SK-N-SH (cell line): ENCODE data around the gene CRYM. TPM values are rescaled to one million over a fixed set of nuclear protein-coding genes. Genes with fewer than 3 reads are reported as not detected.
"Not testable (repeated sequence)": the region's sequence is repeated elsewhere in the genome, so short reads cannot be mapped to it uniquely, and the experiment has no call there.

Source experiments
- CTCF ChIA-PET: fragments of 300-600, 350-600 bp; formaldehyde crosslinking; extraction: SDS; loops from one replicate; lab custom pipeline; 2021; lab: Yijun Ruan, JAX
- POLR2A ChIA-PET: fragments of 350-600 bp; sonication (Branson Sonifier 250); formaldehyde crosslinking; extraction: SDS; loops from one replicate; lab custom pipeline; 2020; ENCODE audit warnings: antibody characterized with exemption, inconsistent platforms; lab: Yijun Ruan, JAX
- DNase-seq: peaks from one replicate; pipeline ENCODE4 v3.0.0; 2012
- H2AFZ ChIP-seq: fragments of 200-600 bp; sonication (generic); 2 replicates; pipeline ENCODE4 v1.8.1; 2016; ENCODE audit warnings: antibody characterized with exemption, mild to moderate bottlenecking, low read depth
- H3F3A ChIP-seq: fragments of 200-600 bp; sonication (generic); replicated peaks from 2 replicates; pipeline ENCODE3; 2016; ENCODE audit warnings: antibody characterized with exemption, mild to moderate bottlenecking; ENCODE audit not compliant: insufficient read depth
- H3K27ac ChIP-seq, 2 experiments: fragments of 200-500 bp in 1 of 2; fragments of 200-600 bp in 1 of 2; sonication (Bioruptor generic) in 1 of 2; sonication (generic), shearing (Covaris generic) in 1 of 2; 2 replicates each; pipeline versions ENCODE4 v1.5.1 to v1.6.1; 2014 to 2016; ENCODE audit warnings: low read depth in 2 of 2, inconsistent platforms in 1 of 2, low read length in 1 of 2, mild to moderate bottlenecking in 1 of 2, mixed read lengths in 1 of 2
- H3K27me3 ChIP-seq: fragments of 200-600 bp; sonication (generic), shearing (Covaris generic); 2 replicates; pipeline ENCODE4 v1.6.1; 2016; ENCODE audit warnings: mixed run types; ENCODE audit not compliant: insufficient read depth
- H3K36me3 ChIP-seq, 2 experiments: fragments of 200-500 bp in 1 of 2; fragments of 200-600 bp in 1 of 2; sonication (Bioruptor generic) in 1 of 2; sonication (generic) in 1 of 2; replicated peaks in 1 of 2; 2 replicates each; pipeline versions ENCODE3 to v1.5.1; 2014 to 2016; ENCODE audit warnings: low read length in 1 of 2, mild to moderate bottlenecking in 1 of 2; ENCODE audit not compliant: insufficient read depth in 2 of 2, control insufficient read depth in 1 of 2
- H3K4me1 ChIP-seq, 2 experiments: fragments of 200-500 bp in 1 of 2; fragments of 200-600 bp in 1 of 2; sonication (Bioruptor generic) in 1 of 2; sonication (generic), shearing (Covaris generic) in 1 of 2; 2 replicates each; pipeline versions ENCODE4 v1.5.1 to v1.6.1; 2014 to 2016; ENCODE audit warnings: low read depth in 1 of 2, low read length in 1 of 2, mixed run types in 1 of 2; ENCODE audit not compliant: insufficient read depth in 2 of 2, control insufficient read depth in 1 of 2
- H3K4me2 ChIP-seq: fragments of 200-600 bp; sonication (generic), shearing (Covaris generic); 2 replicates; pipeline ENCODE4 v1.6.1; 2017; ENCODE audit warnings: mixed run types
- H3K4me3 ChIP-seq, 2 experiments: fragments of 200-500 bp in 1 of 2; fragments of 200-600 bp in 1 of 2; sonication (Bioruptor generic) in 1 of 2; sonication (generic), shearing (Covaris generic) in 1 of 2; 2 replicates each; pipeline versions ENCODE4 v1.5.1 to v1.8.1; 2014 to 2016; ENCODE audit warnings: low read depth in 2 of 2, inconsistent platforms in 1 of 2, low read length in 1 of 2, mild to moderate bottlenecking in 1 of 2, mixed read lengths in 1 of 2, moderate library complexity in 1 of 2
- H3K79me2 ChIP-seq: fragments of 200-600 bp; sonication (generic); 2 replicates; pipeline ENCODE4 v1.8.1; 2017; ENCODE audit warnings: mild to moderate bottlenecking; ENCODE audit not compliant: insufficient read depth
- H3K9ac ChIP-seq: fragments of 200-600 bp; sonication (generic); 2 replicates; pipeline ENCODE4 v1.6.1; 2017; ENCODE audit warnings: mixed run types
- H3K9me2 ChIP-seq: fragments of 200-600 bp; sonication (generic); 2 replicates; pipeline ENCODE4 v1.6.1; 2017; ENCODE audit warnings: mixed run types
- H3K9me3 ChIP-seq: fragments of 200-600 bp; sonication (generic); 2 replicates; pipeline ENCODE4 v1.6.1; 2017; ENCODE audit warnings: mixed run types, mild to moderate bottlenecking, moderate library complexity
- H4K20me1 ChIP-seq: fragments of 200-600 bp; sonication (generic); 2 replicates; pipeline ENCODE4 v1.6.1; 2017; ENCODE audit warnings: mild to moderate bottlenecking, mixed run types; ENCODE audit not compliant: insufficient read depth
- CTCF ChIP-seq: fragments of 200-600 bp; sonication (generic); IDR thresholded peaks from 2 replicates; pipeline ENCODE4 v1.6.1; 2017; ENCODE audit warnings: antibody characterized with exemption, mild to moderate bottlenecking, moderate library complexity
- ELF1 ChIP-seq: IDR thresholded peaks from 2 replicates; pipeline ENCODE4 v1.4.0; 2012
- GABPA ChIP-seq: IDR thresholded peaks from 2 replicates; pipeline ENCODE4 v1.4.0; 2012; ENCODE audit warnings: low read depth, mild to moderate bottlenecking
- MAX ChIP-seq: IDR thresholded peaks from 2 replicates; pipeline ENCODE4 v1.4.0; 2012; ENCODE audit warnings: low read depth
- MEF2A ChIP-seq: IDR thresholded peaks from 2 replicates; pipeline ENCODE4 v1.4.0; 2012; ENCODE audit warnings: low read depth, borderline replicate concordance
- MXI1 ChIP-seq: IDR thresholded peaks from 2 replicates; pipeline ENCODE4 v1.6.1; 2012; ENCODE audit warnings: mild to moderate bottlenecking, low read depth, low read length, improper control_type of control experiment
- RAD21 ChIP-seq: IDR thresholded peaks from 2 replicates; pipeline ENCODE4 v1.6.1; 2012; ENCODE audit warnings: mild to moderate bottlenecking, low read length
- RFX5 ChIP-seq: IDR thresholded peaks from 2 replicates; pipeline ENCODE4 v1.6.1; 2012; ENCODE audit warnings: mild to moderate bottlenecking, improper control_type of control experiment, low read length
- SIN3A ChIP-seq: IDR thresholded peaks from 2 replicates; pipeline ENCODE4 v1.6.1; 2012; ENCODE audit warnings: low read depth, mild to moderate bottlenecking, low read length, moderate library complexity, borderline replicate concordance
- ZBTB33 ChIP-seq: IDR thresholded peaks from 2 replicates; pipeline ENCODE4 v1.4.0; 2012; ENCODE audit warnings: low read depth, borderline replicate concordance
- WGBS: methylation state at CpG from one replicate; pipeline ENCODE4 v1.1.6; 2017; ENCODE audit warnings: low lambda C conversion rate; 5-methylcytosine and 5-hydroxymethylcytosine counted together
- polyA plus RNA-seq, 3 experiments: library from polyadenylated mRNA; depleted of rRNA; stranded (reverse); fragments of >200 nt; gene quantifications; 2 replicates each; pipeline ENCODE4 v1.2.3, GENCODE V29; 2012

Gene CRYM
- polyA plus RNA-seq, 1 of the 3 experiments (the other 2 are of a cell fraction): 1.8 TPM

- 74% methylated on average over 5 of the region's 5 CpGs for WGBS
- Histone ChIP-seq H3K4me1 (peaks cover 0 to 3% of the 10 kb centered on the region in 2 experiments; a peak in 1 of 4 replicates), H2AFZ (no peak overlapping the region), H3K79me2 (no peaks in the 10 kb centered on the region), H3F3A (no peaks in the 10 kb centered on the region), H3K9me3 (no peaks in the 10 kb centered on the region), H3K9ac (no peak overlapping the region), H3K4me3 (no peak overlapping the region), H3K36me3 (no peaks in the 10 kb centered on the region), H3K9me2 (no peaks in the 10 kb centered on the region), H3K4me2 (no peak overlapping the region), H4K20me1 (no peaks in the 10 kb centered on the region), H3K27me3 (peaks cover 11% of the 10 kb centered on the region; the same call in 1 of the 2 replicates)
- POLR2A ChIA-PET: no interaction called here
- DNase-seq: no peak
- CTCF ChIA-PET: interaction anchor here (0.7 to 3.5 kb wide), 7 partner anchors 9 to 424 kb away, joined by 3 to 18 read pairs (median 5); partner anchors contain the start of gene LDAF1
- TF ChIP-seq SIN3A: no peak
- TF ChIP-seq ELF1: no peak
- no peak for TF ChIP-seq CTCF
- TF ChIP-seq MEF2A: no peak
- no peak for TF ChIP-seq MXI1
- TF ChIP-seq RFX5: no peak
- no peak for TF ChIP-seq RAD21
- no peak for TF ChIP-seq MAX
- no peak for TF ChIP-seq ZBTB33
- no peak for TF ChIP-seq GABPA
- TF ChIP-seq, all 33 proteins: peak for 0
- H3K27ac ChIP-seq: no peak overlapping the region
Observed at GRCh38 chr16:21274172-21274726, 3.8 kb downstream of the CRYM start.

- POLR2A ChIA-PET: interaction anchor here (0.6 kb wide), 1 partner anchor 12 kb away, joined by 3 read pairs; no protein-coding TSS in a partner anchor
- WGBS: 66% methylated on average over 3 of the region's 3 CpGs
Observed at GRCh38 chr16:21272763-21273162, 5.3 kb downstream of the CRYM start.

More at GRCh38 chr16:21272763-21273162, 5.3 kb downstream of the CRYM start:
- not testable (repeated sequence) for DNase-seq, H3K36me3 ChIP-seq, H3K4me1 ChIP-seq, H3K9ac ChIP-seq, H2AFZ ChIP-seq, H3K9me3 ChIP-seq, H3K9me2 ChIP-seq, H3K4me2 ChIP-seq, H4K20me1 ChIP-seq, H3K79me2 ChIP-seq, H3F3A ChIP-seq, H3K4me3 ChIP-seq, H3K27ac ChIP-seq
- peaks cover 11% of the 10 kb centered on the region; the same call in 1 of the 2 replicates for H3K27me3 ChIP-seq
- CTCF ChIA-PET: interaction anchor here (1.0 to 3.5 kb wide), 8 partner anchors 9 to 422 kb away, joined by 3 to 18 read pairs (median 4); partner anchors contain the start of gene LDAF1
